ENCODE data around the gene RBM47. TPM values are rescaled to one million over a fixed set of nuclear protein-coding genes. Genes with fewer than 3 reads are reported as not detected.

RBM47 gene
- polyA plus RNA-seq, 1 experiment = 0.62 TPM

DNA sequence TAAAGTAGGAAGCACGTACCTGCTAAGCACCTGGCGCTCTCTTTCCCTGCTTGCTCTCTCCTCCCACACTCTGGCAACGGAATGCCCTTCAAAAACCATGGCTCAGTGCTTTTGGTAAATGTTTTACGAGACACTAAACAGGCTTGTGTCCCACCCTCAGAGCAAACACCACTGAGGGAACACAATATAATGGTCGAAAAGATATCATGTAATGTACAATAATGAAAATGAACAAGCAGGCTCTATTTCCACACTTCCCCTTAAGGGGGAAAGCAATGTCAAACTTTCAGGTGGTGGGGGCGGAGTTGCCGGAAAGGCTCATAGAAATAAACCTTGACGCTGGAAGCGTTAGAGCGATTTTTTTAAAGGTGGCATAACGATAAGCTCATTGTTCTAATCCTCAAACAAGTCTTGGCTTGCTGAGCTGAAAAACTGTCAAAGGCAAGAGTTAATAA, 115.1 kb downstream of the RBM47 start:
- no peak for DNase-seq (ENCODE audit: low read depth, low spot score)
- ChIA-PET CTCF (interaction anchor here (0.9 kb wide), 1 partner anchor 204 kb away, joined by 3 read pairs; no protein-coding TSS in a partner anchor), POLR2A (no interaction called here)
- Histone ChIP-seq H3K4me3 (ENCODE audit: low read depth, low read length) (no peak overlapping the region), H3K27ac (ENCODE audit: low read depth, low read length) (no peak overlapping the region), H3K9me3 (ENCODE audit: control insufficient read depth, insufficient read depth, low read length) (no peaks in the 10 kb centered on the region), H3K27me3 (ENCODE audit: control insufficient read depth, insufficient read depth, low read length) (no peaks in the 10 kb centered on the region)
- TF ChIP-seq CTCF (IDR thresholded peaks at IDR 0.05; ENCODE audit: low read depth, low read length) = no peak

DNA sequence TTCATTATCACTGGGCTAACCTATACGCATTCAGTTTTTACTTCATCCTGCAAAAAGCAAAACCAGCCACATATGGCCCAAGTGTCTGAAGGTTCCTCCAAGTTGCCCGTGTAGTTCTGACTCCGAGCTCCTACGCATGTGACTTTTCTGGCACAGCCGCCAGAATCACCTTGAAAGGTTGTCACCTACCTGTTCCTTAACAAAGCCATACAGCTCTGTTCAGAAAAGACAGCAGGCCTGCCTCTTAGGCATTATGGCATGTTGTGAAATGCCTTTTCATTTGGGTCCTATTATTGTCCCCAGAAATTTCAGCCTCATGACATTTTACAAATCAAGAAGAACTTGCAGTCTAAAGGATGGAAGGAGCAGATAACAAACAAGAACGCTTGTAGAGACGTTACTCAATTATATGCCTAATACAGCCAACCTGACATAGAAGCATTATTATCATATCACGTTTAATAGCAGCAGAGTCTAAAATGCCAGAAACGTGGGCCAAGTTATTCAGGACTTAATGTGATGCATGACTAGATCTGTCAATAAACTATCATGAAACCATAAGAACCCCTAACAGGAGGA, 118.5 kb downstream of the RBM47 start:
- DNase-seq (ENCODE audit: low read depth, low spot score) = no peak
- Histone ChIP-seq H3K9me3 (ENCODE audit: control insufficient read depth, insufficient read depth, low read length) (no peaks in the 10 kb centered on the region), H3K4me3 (ENCODE audit: low read depth, low read length) (no peak overlapping the region), H3K27me3 (ENCODE audit: control insufficient read depth, insufficient read depth, low read length) (no peaks in the 10 kb centered on the region), H3K27ac (ENCODE audit: low read depth, low read length) (no peak overlapping the region)
- CTCF ChIA-PET = no interaction called here
- no peak for TF ChIP-seq CTCF (IDR thresholded peaks at IDR 0.05; ENCODE audit: low read depth, low read length)
- POLR2A ChIA-PET = no interaction called here

GRCh38 chr4:40507977-40508376, 121.7 kb downstream of the RBM47 start:
- no peaks in the 10 kb centered on the region for H3K9me3 ChIP-seq (ENCODE audit: control insufficient read depth, insufficient read depth, low read length)
- no peak for TF ChIP-seq CTCF (IDR thresholded peaks at IDR 0.05; ENCODE audit: low read depth, low read length)
- no peak overlapping the region for H3K4me3 ChIP-seq (ENCODE audit: low read depth, low read length)
- ChIA-PET CTCF (no interaction called here), POLR2A (no interaction called here)
- H3K27me3 ChIP-seq (ENCODE audit: control insufficient read depth, insufficient read depth, low read length) = no peaks in the 10 kb centered on the region
- DNase-seq (ENCODE audit: low read depth, low spot score) = no peak
- no peak overlapping the region for H3K27ac ChIP-seq (ENCODE audit: low read depth, low read length)

GRCh38 chr4:40506492-40506891, 123.2 kb downstream of the RBM47 start:
- TF ChIP-seq CTCF (IDR thresholded peaks at IDR 0.05; ENCODE audit: low read depth, low read length) = no peak
- DNase-seq (ENCODE audit: low read depth, low spot score) = no peak
- H3K27ac ChIP-seq (ENCODE audit: low read depth, low read length) = no peak overlapping the region
- ChIA-PET CTCF (no interaction called here), POLR2A (no interaction called here)
- no peak overlapping the region for H3K4me3 ChIP-seq (ENCODE audit: low read depth, low read length)
- no peaks in the 10 kb centered on the region for H3K27me3 ChIP-seq (ENCODE audit: control insufficient read depth, insufficient read depth, low read length)
- H3K9me3 ChIP-seq (ENCODE audit: control insufficient read depth, insufficient read depth, low read length) = no peaks in the 10 kb centered on the region

DNA sequence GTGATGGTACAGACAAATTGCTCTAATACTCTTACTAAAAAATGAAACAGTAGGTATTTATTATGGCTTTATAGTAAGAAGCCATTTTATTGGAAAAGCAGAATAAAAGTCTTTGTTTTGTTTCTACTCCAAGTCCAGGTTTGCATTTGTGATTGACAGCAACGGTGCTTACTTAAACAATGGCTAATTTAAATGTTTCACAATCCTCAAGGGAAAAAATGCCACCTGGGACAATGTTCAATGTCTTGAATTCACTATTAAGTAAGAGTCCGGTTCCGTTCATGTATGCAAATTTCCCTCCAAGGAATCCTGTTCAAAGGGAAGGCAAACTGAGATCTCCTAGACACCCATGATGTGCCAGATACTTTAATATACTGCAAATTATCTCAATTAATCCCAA, 123.6 kb downstream of the RBM47 start:
- no peaks in the 10 kb centered on the region for H3K9me3 ChIP-seq (ENCODE audit: control insufficient read depth, insufficient read depth, low read length)
- no peak overlapping the region for H3K4me3 ChIP-seq (ENCODE audit: low read depth, low read length)
- TF ChIP-seq CTCF (IDR thresholded peaks at IDR 0.05; ENCODE audit: low read depth, low read length) = no peak
- H3K27ac ChIP-seq (ENCODE audit: low read depth, low read length) = no peak overlapping the region
- ChIA-PET CTCF (no interaction called here), POLR2A (interaction anchor here (0.7 kb wide), 1 partner anchor 54 kb away, joined by 3 read pairs; no protein-coding TSS in a partner anchor)
- DNase-seq (ENCODE audit: low read depth, low spot score) = no peak
- no peaks in the 10 kb centered on the region for H3K27me3 ChIP-seq (ENCODE audit: control insufficient read depth, insufficient read depth, low read length)
